A549 (cell line): ENCODE data around the gene COL15A1.

Experiments
- BCL3 ChIP-seq: fragments of >200 bp; sonication (Bioruptor Twin); formaldehyde crosslinking; IDR thresholded peaks from 3 replicates; pipeline ENCODE4 v1.6.1; 2016
- CTCF ChIP-seq: fragments of >200 bp; sonication (Bioruptor Twin); formaldehyde crosslinking; IDR thresholded peaks from 3 replicates; pipeline ENCODE4 v1.5.1; 2016
- EP300 ChIP-seq, 2 experiments: fragments of >200 bp; sonication (Bioruptor Twin); formaldehyde crosslinking; IDR thresholded peaks; 2 replicates in 1 of 2; 3 replicates in 1 of 2; pipeline ENCODE4 v1.6.1; 2016 to 2017
- MAX ChIP-seq: IDR thresholded peaks from 2 replicates; pipeline ENCODE4 v1.6.1; 2012
- POLR2A ChIP-seq: IDR thresholded peaks from 2 replicates; pipeline ENCODE4 v1.6.1; 2012; ENCODE audit warnings: mild to moderate bottlenecking, low read length
- RAD21 ChIP-seq, 2 experiments: fragments of >200 bp in 1 of 2; sonication (Bioruptor Twin) in 1 of 2; formaldehyde crosslinking in 1 of 2; IDR thresholded peaks in 1 of 2; conservative IDR thresholded peaks in 1 of 2; 2 replicates in 1 of 2; 3 replicates in 1 of 2; pipeline ENCODE4 v1.6.1; 2012 to 2018; ENCODE audit warnings: inconsistent platforms in 1 of 2
- REST ChIP-seq: fragments of 200-600 bp; sonication (generic); IDR thresholded peaks from 2 replicates; pipeline ENCODE4 v1.6.1; 2016; ENCODE audit warnings: antibody characterized with exemption, mild to moderate bottlenecking, moderate library complexity
- TP53 ChIP-seq: fragments of 250-450 bp; sonication (Bioruptor Pico); IDR thresholded peaks from 2 replicates; pipeline ENCODE4 v1.5.0; 2021; ENCODE audit warnings: mild to moderate bottlenecking, moderate library complexity
- USF2 ChIP-seq: fragments of 450-650 bp; IDR thresholded peaks from 2 replicates; pipeline ENCODE4 v1.6.1; 2014; ENCODE audit warnings: antibody characterized with exemption
- ZFP36 ChIP-seq: fragments of 450-650 bp; IDR thresholded peaks from 2 replicates; pipeline ENCODE4 v1.6.1; 2014; ENCODE audit warnings: borderline replicate concordance; ENCODE audit not compliant: partially characterized antibody

GRCh38 chr9:99016681-99017387 is 73.1 kb downstream of the COL15A1 start:
- TF ChIP-seq CTCF (no peak), EP300 (IDR thresholded peaks at IDR 0.05) (no peak), REST (no peak), POLR2A (no peak), RAD21 (conservative IDR thresholded peaks at IDR 0.05 in 1 of 2, IDR thresholded peaks at IDR 0.05 in 1 of 2) (no peak), USF2 (no peak), MAX (no peak), BCL3 (no peak), TP53 (CRISPR knock-in tag) (no peak), ZFP36 (no peak)
